WERI-Rb-1 (cell line): ENCODE data around the gene DOK7.
"Not testable (repeated sequence)": the region's sequence is repeated elsewhere in the genome, so short reads cannot be mapped to it uniquely, and the experiment has no call there.

Experiments
- DNase-seq: peaks from one replicate; pipeline ENCODE4 v3.0.0-alpha.2; 2020
- H3K27ac ChIP-seq: fragments of 250-450 bp; sonication (Bioruptor Pico); 2 replicates; pipeline ENCODE4 v1.5.1; 2020; ENCODE audit warnings: mild to moderate bottlenecking, moderate library complexity
- H3K27me3 ChIP-seq: fragments of 250-450 bp; sonication (Bioruptor Pico); 2 replicates; pipeline ENCODE4 v1.5.1; 2021; ENCODE audit warnings: mild to moderate bottlenecking, low read depth, moderate library complexity; ENCODE audit not compliant: insufficient read depth, severe bottlenecking
- H3K36me3 ChIP-seq: fragments of 250-450 bp; sonication (Bioruptor Pico); 2 replicates; pipeline ENCODE4 v1.5.1; 2020; ENCODE audit warnings: mild to moderate bottlenecking, moderate library complexity
- H3K4me3 ChIP-seq: 2 replicates; pipeline ENCODE4 v1.5.1; 2011; ENCODE audit warnings: low read depth, mild to moderate bottlenecking, control low read depth, low read length
- H3K9me3 ChIP-seq: fragments of 250-450 bp; sonication (Bioruptor Pico); 2 replicates; pipeline ENCODE4 v1.5.1; 2021; ENCODE audit warnings: mild to moderate bottlenecking, moderate library complexity; ENCODE audit not compliant: severe bottlenecking
- TF ChIP-seq, protein P1 (sequence below): IDR thresholded peaks from 2 replicates; pipeline ENCODE4 v1.5.1; 2011; ENCODE audit warnings: low read depth, mild to moderate bottlenecking, control low read depth, inconsistent platforms, low read length

Gene DOK7

DNA sequence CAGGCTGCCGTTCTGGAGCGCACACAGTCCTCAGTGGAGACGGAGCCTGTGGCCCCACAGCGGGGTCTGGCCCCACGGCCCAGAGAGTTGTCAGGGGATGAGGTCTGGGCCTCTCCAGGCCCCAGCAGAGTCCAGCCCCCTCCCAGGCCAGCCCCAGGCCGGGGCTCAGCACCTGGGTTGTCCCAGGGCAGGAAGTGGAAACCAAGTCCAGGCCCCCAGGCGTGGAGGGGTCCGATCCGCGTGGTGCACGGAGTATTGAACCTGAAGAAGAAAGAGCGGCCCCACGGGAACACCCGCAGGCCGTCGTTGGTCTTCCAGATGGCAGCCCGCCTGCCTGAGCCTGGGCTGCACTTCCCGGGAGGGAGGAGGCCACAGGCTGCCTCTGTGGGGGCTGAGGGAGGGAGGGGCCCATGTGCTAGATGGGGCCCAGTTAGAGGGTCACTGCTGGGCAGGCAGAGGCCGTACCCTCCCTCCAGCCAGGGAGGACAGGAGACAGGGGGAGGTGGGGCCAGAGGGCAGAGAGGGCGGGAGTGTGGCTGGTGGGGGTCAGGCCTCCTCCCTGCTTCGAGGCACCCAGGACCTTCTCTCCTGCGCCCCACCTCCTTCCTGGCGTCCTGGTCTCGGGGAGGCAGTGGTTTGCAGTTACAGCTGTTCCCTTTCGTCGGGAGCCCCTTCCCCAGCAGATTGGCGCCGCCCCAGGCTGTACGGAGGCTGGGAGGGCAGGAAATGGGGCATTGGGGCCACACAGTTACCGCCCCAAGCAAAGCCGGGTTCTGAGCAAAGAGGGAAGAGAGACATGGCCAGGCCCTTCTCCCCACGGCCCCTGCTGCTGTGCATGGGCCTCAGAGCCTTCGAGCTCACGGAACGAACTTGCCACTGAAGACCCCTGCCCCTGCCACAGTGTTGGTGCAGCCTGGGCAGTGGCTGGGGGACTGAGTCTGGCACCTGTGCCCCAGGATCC is 13.3 kb upstream of the DOK7 start:
- TF ChIP-seq, protein P1, sequence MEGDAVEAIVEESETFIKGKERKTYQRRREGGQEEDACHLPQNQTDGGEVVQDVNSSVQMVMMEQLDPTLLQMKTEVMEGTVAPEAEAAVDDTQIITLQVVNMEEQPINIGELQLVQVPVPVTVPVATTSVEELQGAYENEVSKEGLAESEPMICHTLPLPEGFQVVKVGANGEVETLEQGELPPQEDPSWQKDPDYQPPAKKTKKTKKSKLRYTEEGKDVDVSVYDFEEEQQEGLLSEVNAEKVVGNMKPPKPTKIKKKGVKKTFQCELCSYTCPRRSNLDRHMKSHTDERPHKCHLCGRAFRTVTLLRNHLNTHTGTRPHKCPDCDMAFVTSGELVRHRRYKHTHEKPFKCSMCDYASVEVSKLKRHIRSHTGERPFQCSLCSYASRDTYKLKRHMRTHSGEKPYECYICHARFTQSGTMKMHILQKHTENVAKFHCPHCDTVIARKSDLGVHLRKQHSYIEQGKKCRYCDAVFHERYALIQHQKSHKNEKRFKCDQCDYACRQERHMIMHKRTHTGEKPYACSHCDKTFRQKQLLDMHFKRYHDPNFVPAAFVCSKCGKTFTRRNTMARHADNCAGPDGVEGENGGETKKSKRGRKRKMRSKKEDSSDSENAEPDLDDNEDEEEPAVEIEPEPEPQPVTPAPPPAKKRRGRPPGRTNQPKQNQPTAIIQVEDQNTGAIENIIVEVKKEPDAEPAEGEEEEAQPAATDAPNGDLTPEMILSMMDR, result no peak

DNA sequence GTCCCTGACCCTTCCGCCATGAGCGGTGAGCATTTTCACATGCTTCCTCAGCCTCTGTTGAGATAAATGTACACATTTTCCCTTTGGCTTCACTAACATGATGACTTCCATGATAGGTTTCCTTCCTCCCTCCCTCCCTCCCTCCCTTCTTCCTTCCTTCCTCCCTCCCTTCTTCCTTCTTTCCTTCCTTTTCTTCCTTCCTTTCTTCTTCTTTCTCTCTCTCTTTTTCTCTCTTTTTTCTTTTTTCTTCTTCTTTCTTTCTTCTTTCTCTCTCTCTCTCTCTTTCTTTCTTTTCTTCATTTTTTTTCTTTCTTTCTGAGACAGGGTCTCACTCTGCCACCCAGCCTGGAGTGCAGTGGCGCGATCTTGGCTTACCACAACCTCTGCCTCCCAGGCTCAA is 12.5 kb upstream of the DOK7 start:
- TF ChIP-seq, protein P1, result no peak
- Histone ChIP-seq H3K27ac (no peak overlapping the region), H3K36me3 (no peaks in the 10 kb centered on the region), H3K27me3 (no peaks in the 10 kb centered on the region), H3K4me3 (no peak overlapping the region), H3K9me3 (peaks cover 16% of the 10 kb centered on the region)
- DNase-seq, result no peak

More for the DNA sequence above, 13.3 kb upstream of the DOK7 start:
- no peak overlapping the region for H3K4me3 ChIP-seq
- H3K27ac ChIP-seq, result no peak overlapping the region
- DNase-seq, result no peak
- H3K36me3 ChIP-seq, result no peaks in the 10 kb centered on the region
- peaks cover 8% of the 10 kb centered on the region for H3K9me3 ChIP-seq
- H3K27me3 ChIP-seq, result no peaks in the 10 kb centered on the region

DNA sequence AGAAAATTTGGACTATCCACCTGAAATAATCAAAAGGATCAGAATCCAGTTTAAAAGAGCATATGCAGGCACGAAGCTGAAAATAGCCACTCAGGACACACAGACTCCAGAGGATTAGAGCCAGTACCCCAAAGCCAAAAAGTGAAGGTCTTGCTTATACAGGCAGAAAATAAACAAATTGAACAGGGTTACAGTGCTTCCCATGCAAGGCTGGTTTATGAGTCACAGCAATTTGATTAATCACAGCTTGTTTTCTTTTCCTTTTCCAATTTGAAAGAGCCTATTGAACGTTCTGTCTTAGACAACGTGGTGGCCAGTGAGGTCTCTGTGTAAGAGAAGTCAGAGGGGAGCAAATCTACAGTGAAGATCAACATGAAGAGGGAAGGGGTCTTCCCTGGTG is 11.2 kb upstream of the DOK7 start:
- H3K4me3 ChIP-seq, result no peak overlapping the region
- no peak for DNase-seq
- no peaks in the 10 kb centered on the region for H3K36me3 ChIP-seq
- H3K9me3 ChIP-seq, result peaks cover 19% of the 10 kb centered on the region
- H3K27me3 ChIP-seq, result no peaks in the 10 kb centered on the region
- TF ChIP-seq, protein P1, result no peak
- no peak overlapping the region for H3K27ac ChIP-seq

DNA sequence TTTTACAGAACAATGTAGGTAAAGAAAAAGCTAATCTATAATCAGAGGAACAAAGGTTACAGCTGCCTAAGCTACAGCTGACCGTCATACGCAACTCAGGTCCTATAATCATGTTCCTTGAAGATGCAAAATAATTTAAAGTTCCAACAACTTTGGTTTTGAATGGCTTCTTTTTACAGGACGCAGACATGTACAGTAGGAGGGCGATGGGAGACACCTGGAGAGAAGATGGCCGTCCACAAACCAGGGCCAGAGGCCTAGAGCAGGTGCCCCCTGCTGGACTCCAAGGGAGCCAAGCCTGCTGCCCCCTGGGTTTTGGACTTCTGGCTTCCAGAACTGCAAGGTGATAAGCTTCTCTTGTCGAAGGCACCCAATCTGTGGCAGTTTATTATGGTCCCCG is 10.7 kb upstream of the DOK7 start:
- DNase-seq, result peak; percentile 63

DNA sequence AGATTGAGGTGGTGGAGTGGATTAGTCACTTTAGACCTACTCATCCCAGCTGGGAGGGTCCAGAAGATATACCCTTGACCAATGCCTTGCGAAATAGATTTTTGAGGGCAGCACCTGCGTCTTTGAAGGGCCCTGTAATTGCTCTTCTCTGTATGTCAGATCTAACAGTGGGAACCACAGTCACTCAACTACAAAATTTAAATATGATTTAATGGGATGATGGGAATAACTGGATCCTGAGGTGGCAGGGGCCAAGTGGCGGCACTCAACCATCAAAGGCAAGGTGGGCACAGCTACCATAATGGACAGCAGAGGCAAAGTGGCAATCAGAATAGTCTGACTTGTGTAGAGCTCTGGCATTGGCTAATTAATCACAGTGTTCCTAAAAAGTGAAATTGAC is 7.5 kb upstream of the DOK7 start:
- H3K27ac ChIP-seq, DNase-seq, H3K4me3 ChIP-seq, H3K36me3 ChIP-seq, H3K27me3 ChIP-seq: not testable (repeated sequence)
- H3K9me3 ChIP-seq, result peaks cover 19% of the 10 kb centered on the region

More for the DNA sequence above, 10.7 kb upstream of the DOK7 start:
- H3K27me3 ChIP-seq, result no peaks in the 10 kb centered on the region
- H3K4me3 ChIP-seq, result no peak overlapping the region
- TF ChIP-seq, protein P1, result peak; percentile 86
- H3K9me3 ChIP-seq, result peaks cover 19% of the 10 kb centered on the region
- no peaks in the 10 kb centered on the region for H3K36me3 ChIP-seq
- no peak overlapping the region for H3K27ac ChIP-seq

DNA sequence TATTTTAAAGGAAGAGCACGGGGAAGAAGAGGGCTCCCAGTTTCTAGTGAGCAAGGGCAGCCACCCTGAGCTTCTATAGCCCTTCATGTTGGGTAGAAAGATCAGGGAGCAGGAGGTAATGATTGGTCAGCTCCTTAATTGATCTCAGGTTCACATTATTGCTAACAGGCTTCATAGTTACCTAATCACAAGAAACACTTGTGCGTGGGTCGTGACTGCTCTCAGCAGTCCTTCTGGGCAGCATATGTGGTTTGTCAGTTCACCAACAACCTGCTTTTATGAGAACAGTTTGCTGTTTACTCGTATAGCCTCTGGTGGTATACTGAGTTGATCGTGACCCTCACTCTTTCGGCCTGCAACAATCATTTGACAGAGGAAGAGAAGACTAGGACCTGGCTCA is 4.7 kb upstream of the DOK7 start:
- Histone ChIP-seq H3K36me3 (no peaks in the 10 kb centered on the region), H3K4me3 (no peak overlapping the region), H3K27me3 (no peaks in the 10 kb centered on the region), H3K27ac (no peak overlapping the region), H3K9me3 (peaks cover 19% of the 10 kb centered on the region)
- TF ChIP-seq, protein P1, result no peak
- DNase-seq, result no peak

DNA sequence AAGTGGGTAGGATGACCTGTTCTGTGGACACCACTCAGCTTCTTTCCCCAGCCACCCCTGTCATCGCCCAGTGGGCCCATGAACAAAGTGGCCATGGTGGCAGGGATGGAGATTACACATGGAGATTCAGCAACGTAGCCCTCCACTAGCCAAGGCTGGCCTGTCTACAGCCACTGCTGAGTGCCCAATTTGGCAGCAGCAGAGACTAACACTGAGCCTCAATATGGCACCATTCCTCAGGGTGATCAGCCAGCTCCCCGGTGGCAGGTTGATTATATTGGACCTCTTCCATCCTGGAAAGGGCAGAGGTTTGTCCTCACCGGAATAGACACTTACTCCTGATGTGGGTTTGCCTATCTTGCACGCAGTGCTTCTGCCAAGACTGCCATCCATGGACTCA is 4.0 kb upstream of the DOK7 start:
- H3K27me3 ChIP-seq, H3K4me3 ChIP-seq, H3K27ac ChIP-seq, DNase-seq, H3K36me3 ChIP-seq: not testable (repeated sequence)
- H3K9me3 ChIP-seq, result peaks cover 13% of the 10 kb centered on the region
